ENCODE data around the gene NLRP6.
"Not testable (repeated sequence)": the region's sequence is repeated elsewhere in the genome, so short reads cannot be mapped to it uniquely, and the experiment has no call there.

NLRP6 gene

GRCh38 chr11:278001-278951 lies at the start of gene NLRP6:
Gene NLRP6, plus strand, starts transcription at chr11:278407. Its CDS starts 163 bp downstream, at chr11:278570.
- no peak for DNase-seq (ENCODE audit: low read depth in 2 of 2, low spot score in 1 of 2)

GRCh38 chr11:230431-230830 lies 47.8 kb upstream of the NLRP6 start:
- no peak for DNase-seq (ENCODE audit: low read depth in 2 of 2, low spot score in 1 of 2)

GRCh38 chr11:232783-233565 lies 45.2 kb upstream of the NLRP6 start:
- no peak for DNase-seq (ENCODE audit: low read depth in 2 of 2, low spot score in 1 of 2)

GRCh38 chr11:235180-235579 lies 43.0 kb upstream of the NLRP6 start:
- DNase-seq (ENCODE audit: low read depth in 2 of 2, low spot score in 1 of 2), result no peak

GRCh38 chr11:235609-235996 lies 42.6 kb upstream of the NLRP6 start:
- peak in 1 of 2 donors; percentile 35 for DNase-seq (ENCODE audit: low read depth in 2 of 2, low spot score in 1 of 2)

- DNase-seq (ENCODE audit: low read depth in 2 of 2, low spot score in 1 of 2), result peak; percentile 64 to 76
These were observed 42.0 kb upstream of the NLRP6 start, which contains the start of gene SIRT3 for GRCh38 chr11:235997-236773. Gene SIRT3, minus strand, starts transcription at chr11:236342. Its CDS starts 14 bp downstream, at chr11:236328.

GRCh38 chr11:236774-237767 lies 41.1 kb upstream of the NLRP6 start, which contains the start of gene PSMD13:
Gene PSMD13, plus strand, starts transcription at chr11:236976. Its CDS starts 74 bp downstream, at chr11:237050.
- DNase-seq (ENCODE audit: low read depth in 2 of 2, low spot score in 1 of 2), result peak; percentile 78 to 81

- DNase-seq (ENCODE audit: low read depth in 2 of 2, low spot score in 1 of 2), result not testable (repeated sequence)
These were observed 39.9 kb upstream of the NLRP6 start for GRCh38 chr11:238346-238745.

- DNase-seq (ENCODE audit: low read depth in 2 of 2, low spot score in 1 of 2), result no peak
These were observed 37.9 kb upstream of the NLRP6 start for GRCh38 chr11:240315-240714.

- no peak for DNase-seq (ENCODE audit: low read depth in 2 of 2, low spot score in 1 of 2)
These were observed 36.6 kb upstream of the NLRP6 start for GRCh38 chr11:241634-242033.

GRCh38 chr11:244376-244775 lies 33.8 kb upstream of the NLRP6 start:
- no peak for DNase-seq (ENCODE audit: low read depth in 2 of 2, low spot score in 1 of 2)

- DNase-seq (ENCODE audit: low read depth in 2 of 2, low spot score in 1 of 2), result no peak
These were observed 29.1 kb upstream of the NLRP6 start for GRCh38 chr11:249062-249461.

- DNase-seq (ENCODE audit: low read depth in 2 of 2, low spot score in 1 of 2), result no peak
These were observed 27.9 kb upstream of the NLRP6 start for GRCh38 chr11:250274-250673.

GRCh38 chr11:250740-251299 lies 27.4 kb upstream of the NLRP6 start:
- peak; percentile 68 to 72 for DNase-seq (ENCODE audit: low read depth in 2 of 2, low spot score in 1 of 2)

GRCh38 chr11:251550-251949 lies 26.7 kb upstream of the NLRP6 start:
- no peak for DNase-seq (ENCODE audit: low read depth in 2 of 2, low spot score in 1 of 2)

GRCh38 chr11:252666-253065 lies 25.5 kb upstream of the NLRP6 start:
- DNase-seq (ENCODE audit: low read depth in 2 of 2, low spot score in 1 of 2), result no peak

GRCh38 chr11:253160-253885 lies 24.9 kb upstream of the NLRP6 start:
- no peak for DNase-seq (ENCODE audit: low read depth in 2 of 2, low spot score in 1 of 2)

GRCh38 chr11:253886-254270 lies 24.3 kb upstream of the NLRP6 start:
- DNase-seq (ENCODE audit: low read depth in 2 of 2, low spot score in 1 of 2), result no peak

- DNase-seq (ENCODE audit: low read depth in 2 of 2, low spot score in 1 of 2), result no peak
These were observed 23.0 kb upstream of the NLRP6 start for GRCh38 chr11:255176-255575.

All from stimulated activated CD8-positive, alpha-beta memory T cell treated with anti-CD3 and anti-CD28 coated beads, Interleukin-4, amount 100 ng/mL, for 1 hour (primary cell).